Glomerular visceral epithelial cell (primary cell): ENCODE results near the gene DDIT4.
"Not testable (repeated sequence)": the region's sequence is repeated elsewhere in the genome, so short reads cannot be mapped to it uniquely, and the experiment has no call there.

Experiments
- DNase-seq: peaks from one replicate; pipeline ENCODE4 v3.0.0-alpha.2; 2016; ENCODE audit errors: extremely low spot score

The DDIT4 gene

GRCh38 chr10:72267819-72268399 is 5.8 kb upstream of the DDIT4 start:
- DNase-seq = no peak

DNA sequence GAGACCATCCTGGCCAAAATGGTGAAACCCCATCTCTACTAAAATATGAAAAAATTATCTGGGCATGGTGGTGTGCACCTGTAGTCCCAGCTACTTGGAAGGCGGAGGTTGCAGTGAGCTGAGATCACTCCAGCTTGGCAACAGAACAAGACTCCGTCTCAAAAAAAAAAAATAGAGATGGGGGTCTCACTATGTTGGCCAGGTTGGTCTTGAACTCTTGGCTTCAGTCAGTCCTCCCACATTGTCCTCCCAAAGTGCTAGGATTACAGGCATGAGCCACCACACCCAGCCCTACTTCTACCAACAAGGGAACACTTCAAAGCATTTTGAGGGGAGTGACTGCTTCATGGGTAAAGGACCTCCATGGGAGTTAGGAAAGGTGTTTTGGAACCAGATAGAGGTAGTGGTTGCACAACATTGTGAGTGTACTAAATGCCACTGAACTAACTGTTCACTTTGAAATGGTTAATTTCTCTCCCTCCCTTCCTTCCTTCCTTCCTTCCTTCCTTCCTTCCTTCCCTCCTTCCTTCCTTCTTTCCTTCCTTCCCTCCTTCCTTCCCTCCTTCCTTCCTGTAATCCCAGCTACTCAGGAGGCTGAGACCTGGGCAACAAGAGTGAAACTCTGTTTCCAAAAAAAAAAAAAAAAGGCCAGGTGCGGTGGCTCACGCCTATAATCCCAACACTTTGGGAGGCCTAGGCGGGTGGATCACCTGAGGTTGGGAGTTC is 5.1 kb upstream of the DDIT4 start:
- DNase-seq = not testable (repeated sequence)

- DNase-seq = no peak
Observed at GRCh38 chr10:72270607-72271281, 3.0 kb upstream of the DDIT4 start.

GRCh38 chr10:72272689-72273409 is 875 bp upstream of the DDIT4 start:
- peak; percentile 87 for DNase-seq

DNA sequence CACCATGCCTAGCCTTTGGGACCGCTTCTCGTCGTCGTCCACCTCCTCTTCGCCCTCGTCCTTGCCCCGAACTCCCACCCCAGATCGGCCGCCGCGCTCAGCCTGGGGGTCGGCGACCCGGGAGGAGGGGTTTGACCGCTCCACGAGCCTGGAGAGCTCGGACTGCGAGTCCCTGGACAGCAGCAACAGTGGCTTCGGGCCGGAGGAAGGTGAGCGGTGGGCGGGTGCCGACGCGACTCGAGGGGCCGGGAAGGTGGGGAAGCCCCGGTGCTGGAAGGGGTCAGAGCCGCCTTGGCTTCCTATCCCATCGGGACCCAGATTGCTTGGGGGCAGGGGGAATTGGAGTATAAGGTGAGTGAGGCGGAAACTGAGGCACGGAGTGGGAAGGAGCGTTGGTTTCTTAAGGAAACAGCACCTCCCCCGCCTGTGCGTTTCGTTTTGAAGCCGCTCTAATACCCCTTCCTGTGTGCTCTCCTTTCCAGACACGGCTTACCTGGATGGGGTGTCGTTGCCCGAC is 547 bp downstream of the DDIT4 start:
- no peak for DNase-seq

DNA sequence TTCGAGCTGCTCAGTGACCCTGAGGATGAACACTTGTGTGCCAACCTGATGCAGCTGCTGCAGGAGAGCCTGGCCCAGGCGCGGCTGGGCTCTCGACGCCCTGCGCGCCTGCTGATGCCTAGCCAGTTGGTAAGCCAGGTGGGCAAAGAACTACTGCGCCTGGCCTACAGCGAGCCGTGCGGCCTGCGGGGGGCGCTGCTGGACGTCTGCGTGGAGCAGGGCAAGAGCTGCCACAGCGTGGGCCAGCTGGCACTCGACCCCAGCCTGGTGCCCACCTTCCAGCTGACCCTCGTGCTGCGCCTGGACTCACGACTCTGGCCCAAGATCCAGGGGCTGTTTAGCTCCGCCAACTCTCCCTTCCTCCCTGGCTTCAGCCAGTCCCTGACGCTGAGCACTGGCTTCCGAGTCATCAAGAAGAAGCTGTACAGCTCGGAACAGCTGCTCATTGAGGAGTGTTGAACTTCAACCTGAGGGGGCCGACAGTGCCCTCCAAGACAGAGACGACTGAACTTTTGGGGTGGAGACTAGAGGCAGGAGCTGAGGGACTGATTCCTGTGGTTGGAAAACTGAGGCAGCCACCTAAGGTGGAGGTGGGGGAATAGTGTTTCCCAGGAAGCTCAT is 1.1 kb downstream of the DDIT4 start:
- DNase-seq = peak; percentile 53

- no peak for DNase-seq
Observed at GRCh38 chr10:72275351-72276012, 1.8 kb downstream of the DDIT4 start.

DNA sequence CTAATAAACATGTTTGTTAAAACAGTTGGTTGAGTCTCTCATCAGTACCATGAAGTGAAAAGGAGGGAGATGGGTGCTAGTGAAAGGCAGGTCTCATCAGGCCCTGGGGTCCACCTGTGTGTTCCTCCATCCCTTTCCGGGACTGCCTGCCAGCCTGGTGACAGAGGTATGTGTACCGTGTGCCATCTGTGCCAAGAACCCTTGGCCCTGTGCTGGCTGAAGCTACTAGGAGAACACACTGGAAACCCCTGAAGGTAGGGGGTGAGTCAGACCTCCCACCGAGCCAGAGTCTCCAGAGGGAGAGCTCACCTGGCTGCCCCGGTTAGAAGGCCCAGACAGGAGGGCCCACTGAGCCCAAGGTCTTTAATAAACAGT is 2.3 kb downstream of the DDIT4 start:
- no peak for DNase-seq

DNA sequence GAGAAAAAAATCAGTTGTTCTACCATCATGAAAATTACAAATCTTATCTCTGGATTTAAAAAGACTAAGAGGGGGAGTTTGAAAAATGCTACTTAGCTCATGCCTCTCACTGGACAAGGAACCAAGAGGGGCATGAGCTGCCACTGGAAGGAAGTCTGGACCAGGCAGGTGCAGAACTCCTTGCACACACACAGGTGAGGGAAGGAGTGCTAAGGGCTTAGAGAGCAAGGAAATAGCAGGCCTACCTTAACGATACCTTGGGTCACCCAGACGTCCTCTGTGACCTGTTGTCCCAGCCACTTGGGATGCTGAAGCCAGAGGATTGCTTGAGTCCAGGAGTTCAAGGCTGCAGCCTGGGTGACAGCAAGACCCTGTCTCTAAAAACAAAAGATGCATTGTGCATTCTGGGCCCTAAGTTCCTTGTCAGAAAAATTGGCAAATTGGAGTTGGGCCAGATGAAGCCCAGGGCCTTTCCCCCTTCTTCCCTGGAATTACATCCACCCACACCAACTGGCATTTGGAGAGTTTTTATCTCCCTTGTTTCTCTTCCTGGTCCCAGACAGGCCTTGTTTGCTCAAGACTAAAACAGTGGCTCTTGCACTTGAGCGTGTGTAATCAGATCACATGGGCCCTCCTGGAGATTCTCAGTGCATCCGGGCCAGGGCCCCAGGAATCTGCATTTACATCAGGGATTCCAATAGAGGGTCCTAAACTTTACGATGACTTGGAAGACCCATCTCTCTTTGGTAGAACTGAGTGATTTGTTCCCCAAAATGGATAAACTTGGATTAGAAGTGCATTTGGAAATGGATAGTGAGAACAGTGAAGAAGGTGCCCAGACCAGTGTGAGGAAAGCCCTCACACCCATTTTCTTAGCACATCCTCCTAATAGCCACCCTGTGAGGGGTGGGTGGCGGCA is 3.0 kb downstream of the DDIT4 start:
- DNase-seq = no peak

DNA sequence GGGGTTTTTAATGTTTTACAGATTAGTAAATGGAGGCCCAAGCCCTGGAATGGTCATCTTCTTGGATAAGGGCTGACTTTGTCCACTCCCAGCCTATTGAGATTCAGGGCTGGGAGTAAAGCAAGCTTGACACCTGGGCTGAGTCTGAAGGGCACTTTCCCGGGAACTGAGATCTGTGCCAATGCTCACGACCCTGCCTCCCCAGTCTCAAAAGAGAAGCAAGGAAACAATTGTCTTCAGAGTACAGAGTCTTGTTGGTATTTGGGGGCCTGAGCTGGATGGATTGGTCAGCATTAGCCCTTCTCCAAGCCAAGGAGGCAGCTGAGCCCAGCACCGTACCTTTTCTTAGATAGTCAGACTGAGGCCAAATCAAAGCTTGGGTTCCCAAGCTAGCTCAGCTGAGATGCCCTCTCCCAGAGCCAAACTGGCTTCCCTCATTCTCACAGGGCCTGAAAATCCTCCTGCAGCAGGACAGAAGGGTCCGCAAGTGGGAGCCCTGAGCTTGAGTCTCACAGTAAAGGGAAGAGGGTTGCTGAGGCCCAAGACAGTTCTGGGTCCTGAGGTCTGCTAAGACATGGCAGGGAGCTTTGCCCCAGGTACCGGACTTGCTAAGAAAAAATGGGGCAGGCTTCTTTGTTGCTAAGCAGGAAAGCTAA is 3.7 kb downstream of the DDIT4 start:
- no peak for DNase-seq

- no peak for DNase-seq
Observed at GRCh38 chr10:72277996-72278667, 4.4 kb downstream of the DDIT4 start.

GRCh38 chr10:72278668-72279393 is 5.1 kb downstream of the DDIT4 start:
- no peak for DNase-seq

- DNase-seq = not testable (repeated sequence)
Observed at GRCh38 chr10:72279587-72279986, 5.9 kb downstream of the DDIT4 start.

DNA sequence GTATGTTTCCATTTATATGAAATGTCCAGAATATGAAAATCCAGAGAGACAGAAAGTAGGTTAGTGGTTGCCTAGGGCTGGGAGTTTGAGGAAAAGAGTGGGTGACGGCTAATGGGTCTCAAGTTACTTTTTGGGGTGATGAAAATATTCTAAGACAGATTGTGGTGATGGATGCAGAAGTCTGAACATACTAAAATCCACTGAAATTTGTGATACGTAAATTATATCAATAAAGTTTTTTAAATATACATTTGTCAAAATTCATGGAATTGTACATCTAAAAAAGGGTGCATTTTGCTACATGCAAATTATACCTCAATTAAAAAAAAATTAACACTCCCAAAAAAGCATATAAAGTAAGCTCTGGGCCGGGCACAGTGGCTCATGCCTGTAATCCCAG is 9.4 kb downstream of the DDIT4 start:
- DNase-seq = no peak

DNA sequence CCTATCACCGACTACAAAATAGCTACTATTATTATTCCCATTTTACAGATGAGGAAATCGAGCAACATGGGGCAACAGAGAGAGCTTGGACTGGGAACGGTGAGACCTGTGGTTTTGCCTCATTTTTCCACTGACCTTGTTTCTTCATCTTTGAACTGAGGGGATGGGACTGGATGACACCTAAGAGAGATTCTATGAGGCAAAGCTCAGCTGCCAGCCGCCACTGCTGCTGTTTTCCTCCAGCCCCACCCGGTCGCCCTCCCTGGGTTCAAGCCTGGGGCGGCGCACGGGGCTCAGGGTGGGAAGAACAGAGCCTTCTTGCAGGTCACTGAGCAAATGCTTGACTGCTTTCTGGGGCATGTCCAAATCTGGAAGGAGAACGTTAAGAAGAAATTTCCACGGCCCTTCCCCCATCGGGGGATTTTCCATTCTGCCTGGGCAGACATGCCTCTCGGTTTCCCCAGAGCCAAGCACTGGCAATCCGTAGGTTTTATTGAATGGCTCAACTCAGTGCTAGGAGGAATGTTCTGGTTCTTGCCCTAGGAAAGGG is 12.3 kb downstream of the DDIT4 start:
- DNase-seq = peak; percentile 32

DNA sequence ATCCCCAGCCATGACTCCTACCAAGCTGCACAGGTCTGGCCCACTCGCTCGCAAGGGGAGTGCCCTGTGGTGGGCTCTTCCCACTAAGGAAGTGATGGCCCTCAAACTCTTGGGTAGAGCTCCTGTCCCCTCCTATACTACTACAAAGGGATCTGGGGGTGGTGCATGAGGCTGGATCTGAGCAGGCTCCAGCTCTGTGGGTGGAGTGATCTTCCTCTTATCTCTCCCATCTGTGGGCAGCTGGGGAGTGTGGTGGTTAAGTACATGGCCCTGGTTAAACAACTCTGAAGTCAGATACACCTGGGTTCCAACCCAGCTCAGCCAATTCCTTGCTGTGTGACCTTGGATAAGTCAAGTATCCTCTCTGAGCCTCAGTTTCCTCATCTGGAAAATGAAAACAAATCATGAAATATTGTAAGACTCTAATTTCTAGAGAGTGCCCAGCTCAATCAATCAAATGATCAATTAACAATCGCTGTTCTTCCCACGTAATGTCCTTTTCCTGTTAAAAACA is 17.4 kb downstream of the DDIT4 start:
- no peak for DNase-seq

DNA sequence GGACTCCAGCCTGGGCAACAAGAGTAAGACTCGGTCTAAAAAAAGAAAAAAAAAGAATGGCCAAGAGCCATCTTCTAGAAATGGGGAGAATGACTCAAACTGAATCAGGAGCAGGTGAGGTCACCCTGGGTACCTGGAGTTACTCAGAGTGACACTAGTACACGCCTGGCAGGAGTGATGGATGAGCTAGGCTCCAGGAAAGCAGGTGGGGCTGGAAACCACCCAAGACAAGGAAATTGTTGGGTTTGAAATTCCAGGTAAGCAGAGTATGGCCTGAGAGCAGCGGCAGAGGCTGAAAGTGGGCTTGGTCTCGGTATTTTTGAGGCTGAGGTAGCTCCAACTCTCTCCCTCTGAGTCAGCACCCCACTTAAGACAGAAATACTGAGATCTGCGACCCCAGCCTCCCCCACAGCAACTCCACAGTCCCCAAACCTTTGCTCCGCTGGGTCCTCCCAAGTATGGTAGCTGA is 18.5 kb downstream of the DDIT4 start:
- DNase-seq = peak; percentile 30
